Keratinocyte (primary cell): Measurements from ENCODE around the gene LHFPL3. TPM values are rescaled to one million over a fixed set of nuclear protein-coding genes. Genes with fewer than 3 reads are reported as not detected.

ENCODE experiments used
- DNase-seq: peaks from one replicate; pipeline ENCODE4 v3.0.0-alpha.2; 2011; ENCODE audit warnings: low read depth, missing footprints, low spot score
- FAIRE-seq: peaks from 2 replicates; lab custom pipeline; 2011; peaks lifted over from hg19 to GRCh38; lab: Jason Lieb, UNC
- H2AFZ ChIP-seq: 2 replicates; pipeline ENCODE4 v1.6.0; 2012; ENCODE audit warnings: low read length, control low read depth, inconsistent platforms; ENCODE audit not compliant: control insufficient read depth
- H3K27ac ChIP-seq: 2 replicates; pipeline ENCODE4 v1.5.1; 2011; ENCODE audit warnings: low read length; ENCODE audit not compliant: control insufficient read depth, insufficient read depth
- H3K27me3 ChIP-seq: 3 replicates; pipeline ENCODE4 v1.6.0; 2011; ENCODE audit warnings: low read length; ENCODE audit not compliant: control insufficient read depth, insufficient read depth; ENCODE audit errors: extremely low read depth
- H3K36me3 ChIP-seq, 2 experiments: 2 replicates in 1 of 2; 3 replicates in 1 of 2; pipeline ENCODE4 v1.5.1; 2011; ENCODE audit warnings: low read length in 2 of 2, mild to moderate bottlenecking in 1 of 2; ENCODE audit not compliant: control insufficient read depth in 2 of 2, insufficient read depth in 2 of 2; ENCODE audit errors: extremely low read depth in 1 of 2
- H3K4me1 ChIP-seq: 3 replicates; pipeline ENCODE4 v1.5.1; 2011; ENCODE audit warnings: low read length; ENCODE audit not compliant: control insufficient read depth, insufficient read depth; ENCODE audit errors: extremely low read depth
- H3K4me2 ChIP-seq: 3 replicates; pipeline ENCODE4 v1.6.0; 2011; ENCODE audit warnings: low read depth, low read length; ENCODE audit not compliant: control insufficient read depth, insufficient read depth; ENCODE audit errors: extremely low read depth
- H3K4me3 ChIP-seq, 3 experiments: fragments of 200-600 bp in 1 of 3; sonication (generic) in 1 of 3; 2 replicates in 2 of 3; 3 replicates in 1 of 3; pipeline ENCODE4 v1.5.1; 2011 to 2016; ENCODE audit warnings: low read length in 3 of 3, mild to moderate bottlenecking in 3 of 3, control low read depth in 2 of 3, inconsistent platforms in 1 of 3, low read depth in 1 of 3, mixed read lengths in 1 of 3, mixed run types in 1 of 3, moderate library complexity in 1 of 3; ENCODE audit not compliant: control insufficient read depth in 2 of 3, insufficient read depth in 2 of 3; ENCODE audit errors: extremely low read depth in 1 of 3
- H3K79me2 ChIP-seq: 2 replicates; pipeline ENCODE4 v1.6.0; 2012; ENCODE audit warnings: low read length; ENCODE audit not compliant: control insufficient read depth, insufficient read depth
- H3K9ac ChIP-seq: 3 replicates; pipeline ENCODE4 v1.6.0; 2011; ENCODE audit warnings: low read length; ENCODE audit not compliant: control insufficient read depth, insufficient read depth; ENCODE audit errors: extremely low read depth
- H3K9me1 ChIP-seq: 3 replicates; pipeline ENCODE4 v1.6.0; 2011; ENCODE audit warnings: low read length; ENCODE audit not compliant: control insufficient read depth, insufficient read depth; ENCODE audit errors: extremely low read depth
- H3K9me3 ChIP-seq: 2 replicates; pipeline ENCODE4 v1.5.1; 2012; ENCODE audit warnings: low read depth, low read length; ENCODE audit not compliant: control insufficient read depth
- H4K20me1 ChIP-seq: 3 replicates; pipeline ENCODE4 v1.6.0; 2011; ENCODE audit warnings: low read length; ENCODE audit not compliant: control insufficient read depth, insufficient read depth; ENCODE audit errors: extremely low read depth
- CTCF ChIP-seq, 3 experiments: IDR thresholded peaks in 1 of 3; conservative IDR thresholded peaks in 1 of 3; optimal IDR thresholded peaks in 1 of 3; 2 replicates in 2 of 3; 3 replicates in 1 of 3; pipeline versions ENCODE3 to v1.5.1; 2011; ENCODE audit warnings: low read length in 3 of 3, mild to moderate bottlenecking in 3 of 3, moderate library complexity in 2 of 3, control low read depth in 1 of 3, inconsistent platforms in 1 of 3; ENCODE audit not compliant: insufficient read depth in 2 of 3; ENCODE audit errors: extremely low read depth in 1 of 3
- EZH2 ChIP-seq: IDR thresholded peaks from one replicate; pipeline ENCODE4 v1.6.1; 2012; ENCODE audit warnings: inconsistent platforms, mild to moderate bottlenecking, low read length, moderate library complexity
- dilution Hi-C: fragments of 300-500 bp; cut with MboI; formaldehyde crosslinking; loops from one replicate; pipeline ENCODE4 v1.7.0; 2020; ENCODE audit warnings: low sequenced_read_pairs; ENCODE audit not compliant: extremely low pct_ligation_motif_present
- polyA plus RNA-seq, 5 experiments: library from polyadenylated mRNA; depleted of rRNA in 3 of 5; stranded (reverse) in 3 of 5; stranded (forward) in 1 of 5; unstranded in 1 of 5; fragments of >200 nt; gene quantifications; 1 replicate in 1 of 5; 2 replicates in 3 of 5; 3 replicates in 1 of 5; pipeline versions ENCODE4 v1.2.1 to v1.2.3, GENCODE V29; 2011 to 2012; ENCODE audit warnings: missing spikeins in 2 of 5, low read depth in 1 of 5, low replicate concordance in 1 of 5

The LHFPL3 gene
- polyA plus RNA-seq, 1 donor (not counting 4 experiments of a cell fraction or from before 2014, with no cell fraction given), result not detected

- H3K27ac ChIP-seq, result no peak overlapping the region
- no peak overlapping the region for H2AFZ ChIP-seq
- dilution Hi-C loops, result no loop called here
- H3K4me1 ChIP-seq, result no peaks in the 10 kb centered on the region
- no peaks in the 10 kb centered on the region for H3K27me3 ChIP-seq
- DNase-seq, result no peak
- no peak overlapping the region for H3K4me3 ChIP-seq
- H4K20me1 ChIP-seq, result no peaks in the 10 kb centered on the region
- FAIRE-seq, result no peak
- H3K9me1 ChIP-seq, result no peaks in the 10 kb centered on the region
- no peaks in the 10 kb centered on the region for H3K36me3 ChIP-seq
- H3K79me2 ChIP-seq, result no peaks in the 10 kb centered on the region
- TF ChIP-seq CTCF (optimal IDR thresholded peaks at IDR 0.05 in 1 of 3, IDR thresholded peaks at IDR 0.05 in 1 of 3, conservative IDR thresholded peaks at IDR 0.05 in 1 of 3; ENCODE audit: extremely low read depth in 1 of 3, insufficient read depth in 2 of 3, low read length in 3 of 3), result no peak
- no peak for TF ChIP-seq EZH2
- H3K4me2 ChIP-seq, result no peak overlapping the region
- H3K9ac ChIP-seq, result no peak overlapping the region
- H3K9me3 ChIP-seq, result no peaks in the 10 kb centered on the region
Measured at GRCh38 chr7:104900525-104901239, 572.3 kb downstream of the LHFPL3 start.

- H3K79me2 ChIP-seq, result no peaks in the 10 kb centered on the region
- H2AFZ ChIP-seq, result no peak overlapping the region
- H3K4me1 ChIP-seq, result no peaks in the 10 kb centered on the region
- FAIRE-seq, result no peak
- H3K4me3 ChIP-seq, result no peak overlapping the region
- H4K20me1 ChIP-seq, result no peaks in the 10 kb centered on the region
- no peaks in the 10 kb centered on the region for H3K27me3 ChIP-seq
- dilution Hi-C loops, result no loop called here
- TF ChIP-seq EZH2 (no peak), CTCF (optimal IDR thresholded peaks at IDR 0.05 in 1 of 3, IDR thresholded peaks at IDR 0.05 in 1 of 3, conservative IDR thresholded peaks at IDR 0.05 in 1 of 3; ENCODE audit: extremely low read depth in 1 of 3, insufficient read depth in 2 of 3, low read length in 3 of 3) (no peak)
- H3K27ac ChIP-seq, result no peak overlapping the region
- DNase-seq, result no peak
- no peaks in the 10 kb centered on the region for H3K9me3 ChIP-seq
- no peaks in the 10 kb centered on the region for H3K36me3 ChIP-seq
- H3K9ac ChIP-seq, result no peak overlapping the region
- H3K9me1 ChIP-seq, result no peaks in the 10 kb centered on the region
- H3K4me2 ChIP-seq, result no peak overlapping the region
Measured at GRCh38 chr7:104901240-104901619, 572.8 kb downstream of the LHFPL3 start.
